Panc1 (cell line): ENCODE measurements around the gene THUMPD3. TPM values are rescaled to one million over a fixed set of nuclear protein-coding genes. Genes with fewer than 3 reads are reported as not detected.

Experiments used
- ATAC-seq: fragments of 200-7000 bp; cut with Tn5 transposase; 2 replicates; pipeline ENCODE4 v1.9.1; 2020; ENCODE audit warnings: mild to moderate bottlenecking, moderate library complexity
- BruUV-seq: library from RNA; stranded (reverse); fragments of 400-500 nt; replicated peaks from 2 replicates; lab custom pipeline; 2021; lab: Mats Ljungman, UMichigan
- CTCF ChIA-PET: fragments of 300-600 bp; sonication (Branson Sonifier 250); formaldehyde crosslinking; loops from one replicate; lab custom pipeline; 2022; ENCODE audit warnings: antibody characterized with exemption; lab: Charles Lee
- POLR2A ChIA-PET: fragments of 300-600 bp; sonication (Branson Sonifier 250); formaldehyde crosslinking; loops from one replicate; lab custom pipeline; 2022; ENCODE audit warnings: antibody characterized with exemption; lab: Charles Lee
- DNase-seq: peaks from one replicate; pipeline ENCODE4 v3.0.0-alpha.2; 2010; ENCODE audit warnings: low read depth, low spot score
- H3K27ac ChIP-seq: 2 replicates; pipeline ENCODE4 v1.5.1; 2011; ENCODE audit warnings: mild to moderate bottlenecking, low read length, inconsistent platforms
- H3K27me3 ChIP-seq: fragments of 200-500 bp; sonication (Bioruptor generic); 2 replicates; pipeline ENCODE4 v1.6.0; 2014; ENCODE audit warnings: low read length, inconsistent platforms; ENCODE audit not compliant: control insufficient read depth, insufficient read depth
- H3K36me3 ChIP-seq: fragments of 200-500 bp; sonication (Bioruptor generic); 2 replicates; pipeline ENCODE4 v1.5.1; 2014; ENCODE audit warnings: inconsistent platforms, mild to moderate bottlenecking, low read length, moderate library complexity; ENCODE audit not compliant: control insufficient read depth, insufficient read depth
- H3K4me1 ChIP-seq: 2 replicates; pipeline ENCODE4 v1.5.1; 2011; ENCODE audit warnings: inconsistent platforms, mild to moderate bottlenecking, low read length, moderate library complexity; ENCODE audit not compliant: control insufficient read depth, insufficient read depth
- H3K4me3 ChIP-seq, 2 experiments: 2 replicates each; pipeline ENCODE4 v1.5.1; 2011 to 2012; ENCODE audit warnings: low read depth in 2 of 2, low read length in 2 of 2, mild to moderate bottlenecking in 2 of 2, inconsistent platforms in 1 of 2, moderate library complexity in 1 of 2
- H3K9me3 ChIP-seq: fragments of 200-500 bp; sonication (Bioruptor generic); 2 replicates; pipeline ENCODE4 v1.5.1; 2014; ENCODE audit warnings: low read depth, mild to moderate bottlenecking, inconsistent platforms, low read length, moderate library complexity; ENCODE audit not compliant: control insufficient read depth, insufficient read depth
- POLR2AphosphoS5 ChIP-seq: IDR thresholded peaks from 2 replicates; pipeline ENCODE4 v1.6.1; 2012; ENCODE audit warnings: mild to moderate bottlenecking, low read depth, low read length, moderate library complexity
- SIN3A ChIP-seq: IDR thresholded peaks from 2 replicates; pipeline ENCODE4 v1.6.1; 2012; ENCODE audit warnings: low read depth, mild to moderate bottlenecking, low read length, moderate library complexity, borderline replicate concordance; ENCODE audit not compliant: insufficient read depth
- TCF7L2 ChIP-seq: IDR thresholded peaks from 2 replicates; pipeline ENCODE4 v1.6.1; 2011; ENCODE audit warnings: mild to moderate bottlenecking, low read depth, low read length, inconsistent platforms
- in situ Hi-C: cut with HindIII; loops from 2 replicates; pipeline ENCODE4 v1.10.0; 2016; ENCODE audit warnings: low sequenced_read_pairs, low pct_unique_long_range_greater_than_20kb
- intact Hi-C: fragments of 100-400 bp; cut with micrococcal nuclease; formaldehyde crosslinking; loops from one replicate; pipeline ENCODE4 v1.10.0; 2022; ENCODE audit not compliant: unreplicated experiment
- total RNA-seq: library from RNA; stranded (reverse); gene quantifications from one replicate; pipeline ENCODE4 v1.2.1, GENCODE V29; 2021; ENCODE audit not compliant: unreplicated experiment
- TF ChIP-seq, protein P1 (sequence below), 2 experiments: IDR thresholded peaks; 2 replicates each; pipeline ENCODE4 v1.6.1; 2011 to 2012; ENCODE audit warnings: low read depth in 2 of 2, control low read depth in 1 of 2, low read length in 1 of 2, mild to moderate bottlenecking in 1 of 2, moderate library complexity in 1 of 2; ENCODE audit not compliant: insufficient read depth in 1 of 2
- TF ChIP-seq, protein P2 (sequence below): fragments of 450-650 bp; IDR thresholded peaks from 2 replicates; pipeline ENCODE4 v1.5.1; 2017; ENCODE audit warnings: mild to moderate bottlenecking

The THUMPD3 gene
- total RNA-seq, 1 experiment from 2014 or later = 43.5 TPM

DNA sequence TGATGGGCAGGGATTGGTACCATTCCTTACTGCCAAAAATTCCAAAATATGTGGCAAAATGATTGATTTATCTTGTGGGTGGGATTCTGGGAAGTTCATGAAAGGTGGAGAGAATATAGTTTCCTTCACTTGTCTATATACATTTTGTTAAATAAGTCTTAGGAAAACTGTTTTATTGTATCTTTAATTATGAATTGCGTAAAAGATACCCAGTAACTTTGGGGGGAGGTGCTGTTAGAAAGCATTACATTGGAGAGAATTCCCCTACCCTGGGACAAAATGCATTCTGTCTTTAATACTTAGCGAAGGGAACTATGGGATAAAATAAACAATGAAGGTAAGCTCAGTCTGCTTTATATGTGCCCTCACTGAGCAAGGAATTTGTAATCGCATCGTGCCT lies 39.1 kb downstream of the THUMPD3 start:
- ChIA-PET POLR2A (no interaction called here), CTCF (no interaction called here)
- no peaks in the 10 kb centered on the region for H3K27me3 ChIP-seq
- in situ Hi-C loops = no loop called here
- H3K4me1 ChIP-seq = peaks cover 54% of the 10 kb centered on the region
- H3K4me3 ChIP-seq = peak overlapping the region; percentile 21 to 40; a peak in 3 of 4 replicates
- DNase-seq (no peak), ATAC-seq (no peak)
- BruUV-seq = no TSS peak
- intact Hi-C loops = no loop called here
- no peak for TF ChIP-seq POLR2AphosphoS5
- TF ChIP-seq, protein P1, sequence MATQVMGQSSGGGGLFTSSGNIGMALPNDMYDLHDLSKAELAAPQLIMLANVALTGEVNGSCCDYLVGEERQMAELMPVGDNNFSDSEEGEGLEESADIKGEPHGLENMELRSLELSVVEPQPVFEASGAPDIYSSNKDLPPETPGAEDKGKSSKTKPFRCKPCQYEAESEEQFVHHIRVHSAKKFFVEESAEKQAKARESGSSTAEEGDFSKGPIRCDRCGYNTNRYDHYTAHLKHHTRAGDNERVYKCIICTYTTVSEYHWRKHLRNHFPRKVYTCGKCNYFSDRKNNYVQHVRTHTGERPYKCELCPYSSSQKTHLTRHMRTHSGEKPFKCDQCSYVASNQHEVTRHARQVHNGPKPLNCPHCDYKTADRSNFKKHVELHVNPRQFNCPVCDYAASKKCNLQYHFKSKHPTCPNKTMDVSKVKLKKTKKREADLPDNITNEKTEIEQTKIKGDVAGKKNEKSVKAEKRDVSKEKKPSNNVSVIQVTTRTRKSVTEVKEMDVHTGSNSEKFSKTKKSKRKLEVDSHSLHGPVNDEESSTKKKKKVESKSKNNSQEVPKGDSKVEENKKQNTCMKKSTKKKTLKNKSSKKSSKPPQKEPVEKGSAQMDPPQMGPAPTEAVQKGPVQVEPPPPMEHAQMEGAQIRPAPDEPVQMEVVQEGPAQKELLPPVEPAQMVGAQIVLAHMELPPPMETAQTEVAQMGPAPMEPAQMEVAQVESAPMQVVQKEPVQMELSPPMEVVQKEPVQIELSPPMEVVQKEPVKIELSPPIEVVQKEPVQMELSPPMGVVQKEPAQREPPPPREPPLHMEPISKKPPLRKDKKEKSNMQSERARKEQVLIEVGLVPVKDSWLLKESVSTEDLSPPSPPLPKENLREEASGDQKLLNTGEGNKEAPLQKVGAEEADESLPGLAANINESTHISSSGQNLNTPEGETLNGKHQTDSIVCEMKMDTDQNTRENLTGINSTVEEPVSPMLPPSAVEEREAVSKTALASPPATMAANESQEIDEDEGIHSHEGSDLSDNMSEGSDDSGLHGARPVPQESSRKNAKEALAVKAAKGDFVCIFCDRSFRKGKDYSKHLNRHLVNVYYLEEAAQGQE (IDR thresholded peaks at IDR 0.05; ENCODE audit: insufficient read depth in 1 of 2, low read depth in 2 of 2, low read length in 1 of 2) = no peak
- TF ChIP-seq SIN3A = no peak
- no peak for TF ChIP-seq TCF7L2
- TF ChIP-seq, protein P2, sequence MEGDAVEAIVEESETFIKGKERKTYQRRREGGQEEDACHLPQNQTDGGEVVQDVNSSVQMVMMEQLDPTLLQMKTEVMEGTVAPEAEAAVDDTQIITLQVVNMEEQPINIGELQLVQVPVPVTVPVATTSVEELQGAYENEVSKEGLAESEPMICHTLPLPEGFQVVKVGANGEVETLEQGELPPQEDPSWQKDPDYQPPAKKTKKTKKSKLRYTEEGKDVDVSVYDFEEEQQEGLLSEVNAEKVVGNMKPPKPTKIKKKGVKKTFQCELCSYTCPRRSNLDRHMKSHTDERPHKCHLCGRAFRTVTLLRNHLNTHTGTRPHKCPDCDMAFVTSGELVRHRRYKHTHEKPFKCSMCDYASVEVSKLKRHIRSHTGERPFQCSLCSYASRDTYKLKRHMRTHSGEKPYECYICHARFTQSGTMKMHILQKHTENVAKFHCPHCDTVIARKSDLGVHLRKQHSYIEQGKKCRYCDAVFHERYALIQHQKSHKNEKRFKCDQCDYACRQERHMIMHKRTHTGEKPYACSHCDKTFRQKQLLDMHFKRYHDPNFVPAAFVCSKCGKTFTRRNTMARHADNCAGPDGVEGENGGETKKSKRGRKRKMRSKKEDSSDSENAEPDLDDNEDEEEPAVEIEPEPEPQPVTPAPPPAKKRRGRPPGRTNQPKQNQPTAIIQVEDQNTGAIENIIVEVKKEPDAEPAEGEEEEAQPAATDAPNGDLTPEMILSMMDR = no peak
- peak overlapping the region; percentile 72 for H3K27ac ChIP-seq
- no peaks in the 10 kb centered on the region for H3K9me3 ChIP-seq
- peaks cover 4% of the 10 kb centered on the region; the same call in 1 of the 2 replicates for H3K36me3 ChIP-seq

DNA sequence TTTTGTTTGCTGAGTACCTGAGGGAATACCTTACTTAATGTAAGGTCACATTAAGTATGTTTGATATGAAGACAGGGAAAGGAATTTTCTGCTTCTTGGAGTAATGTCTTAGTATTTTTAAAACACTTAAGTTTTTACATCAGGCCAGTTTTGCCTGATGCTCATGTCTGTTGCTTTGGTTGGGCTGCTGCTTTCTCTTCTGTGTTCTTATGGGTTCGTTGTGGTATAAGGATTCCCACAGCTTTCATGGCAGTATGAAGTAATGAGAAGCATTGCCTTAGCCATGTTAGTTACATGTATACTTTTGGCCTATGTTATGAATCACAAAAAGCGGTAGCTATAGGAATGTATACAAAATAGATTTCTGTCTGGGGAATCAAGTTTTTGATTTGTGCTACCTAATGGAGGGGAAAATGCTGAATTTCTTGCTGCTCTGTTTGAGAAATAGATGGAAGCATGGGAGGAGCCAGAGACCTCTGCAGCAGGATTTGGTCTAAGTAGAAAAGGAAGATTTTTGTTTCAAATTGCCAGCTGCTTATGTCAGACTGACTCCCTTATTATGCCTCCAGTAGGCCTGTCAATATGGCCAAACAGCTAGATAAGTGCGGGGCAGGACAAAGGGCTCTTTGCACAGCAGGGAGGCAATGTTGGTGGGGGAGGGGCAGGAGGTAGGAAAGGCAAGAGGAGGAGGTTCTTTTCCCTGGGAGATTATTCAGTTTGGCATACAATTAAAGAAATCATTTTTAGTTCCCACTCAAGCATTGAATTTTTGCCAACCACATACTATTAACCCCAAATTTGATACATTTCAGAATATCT lies 39.8 kb downstream of the THUMPD3 start:
- H3K4me1 ChIP-seq = peaks cover 54% of the 10 kb centered on the region
- H3K27me3 ChIP-seq = no peaks in the 10 kb centered on the region
- in situ Hi-C loops = no loop called here
- H3K9me3 ChIP-seq = no peaks in the 10 kb centered on the region
- TF ChIP-seq, protein P2 = no peak
- TF ChIP-seq, protein P1 (IDR thresholded peaks at IDR 0.05; ENCODE audit: insufficient read depth in 1 of 2, low read depth in 2 of 2, low read length in 1 of 2) = no peak
- TF ChIP-seq TCF7L2 = no peak
- no peak for TF ChIP-seq POLR2AphosphoS5
- TF ChIP-seq SIN3A = no peak
- intact Hi-C loops = no loop called here
- ATAC-seq (peak; percentile 37), DNase-seq (no peak)
- ChIA-PET CTCF (interaction anchor here (1.0 kb wide), 1 partner anchor 11 kb away, joined by 3 read pairs; no protein-coding TSS in a partner anchor), POLR2A (interaction anchor here (0.6 kb wide), 1 partner anchor 15 kb away, joined by 3 read pairs; no protein-coding TSS in a partner anchor)
- peaks cover 4% of the 10 kb centered on the region; the same call in 1 of the 2 replicates for H3K36me3 ChIP-seq
- peak overlapping the region; percentile 21 to 40 for H3K4me3 ChIP-seq
- peak overlapping the region; percentile 72 for H3K27ac ChIP-seq
- no TSS peak for BruUV-seq
